ENCODE measurements around the gene CD209.

DNA sequence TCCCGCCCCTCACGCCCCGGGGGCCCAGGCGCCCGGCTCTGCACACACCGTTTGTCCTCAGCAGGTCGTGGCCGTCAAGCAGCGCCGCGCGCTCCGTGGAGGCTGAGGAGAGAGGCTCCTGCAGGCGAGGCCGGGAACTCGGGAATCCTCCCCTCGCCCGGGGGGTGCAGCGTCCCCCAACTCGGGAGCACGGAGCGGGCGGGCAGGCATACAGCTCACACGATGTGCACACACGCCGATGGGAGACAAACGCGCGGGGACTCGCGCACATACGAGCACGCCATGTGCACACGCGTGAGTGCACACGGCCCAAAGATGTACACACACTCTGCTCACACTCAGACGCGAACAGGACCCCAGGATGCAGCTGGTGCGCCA lies 16.1 kb downstream of the CD209 start:
- TF ChIP-seq CTCF (conservative IDR thresholded peaks at IDR 0.05; ENCODE audit: low read depth, low read length) (no peak), EZH2 (IDR thresholded peaks at IDR 0.05; ENCODE audit: borderline replicate concordance, low read depth, low read length, poor library complexity, severe bottlenecking) (no peak)

Data from A673 (cell line).